Activated effector memory CD4-positive, alpha-beta T cell treated with Interleukin-2 at 50 U/mL for 16 hours (primary cell): Measurements from ENCODE around the gene BDH1.
"Not testable (repeated sequence)": the region's sequence is repeated elsewhere in the genome, so short reads cannot be mapped to it uniquely, and the experiment has no call there.

Source experiments
- DNase-seq: peaks from one replicate; pipeline ENCODE4 v3.0.0-alpha.2; 2020

BDH1 gene, protein sequence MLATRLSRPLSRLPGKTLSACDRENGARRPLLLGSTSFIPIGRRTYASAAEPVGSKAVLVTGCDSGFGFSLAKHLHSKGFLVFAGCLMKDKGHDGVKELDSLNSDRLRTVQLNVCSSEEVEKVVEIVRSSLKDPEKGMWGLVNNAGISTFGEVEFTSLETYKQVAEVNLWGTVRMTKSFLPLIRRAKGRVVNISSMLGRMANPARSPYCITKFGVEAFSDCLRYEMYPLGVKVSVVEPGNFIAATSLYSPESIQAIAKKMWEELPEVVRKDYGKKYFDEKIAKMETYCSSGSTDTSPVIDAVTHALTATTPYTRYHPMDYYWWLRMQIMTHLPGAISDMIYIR

DNA sequence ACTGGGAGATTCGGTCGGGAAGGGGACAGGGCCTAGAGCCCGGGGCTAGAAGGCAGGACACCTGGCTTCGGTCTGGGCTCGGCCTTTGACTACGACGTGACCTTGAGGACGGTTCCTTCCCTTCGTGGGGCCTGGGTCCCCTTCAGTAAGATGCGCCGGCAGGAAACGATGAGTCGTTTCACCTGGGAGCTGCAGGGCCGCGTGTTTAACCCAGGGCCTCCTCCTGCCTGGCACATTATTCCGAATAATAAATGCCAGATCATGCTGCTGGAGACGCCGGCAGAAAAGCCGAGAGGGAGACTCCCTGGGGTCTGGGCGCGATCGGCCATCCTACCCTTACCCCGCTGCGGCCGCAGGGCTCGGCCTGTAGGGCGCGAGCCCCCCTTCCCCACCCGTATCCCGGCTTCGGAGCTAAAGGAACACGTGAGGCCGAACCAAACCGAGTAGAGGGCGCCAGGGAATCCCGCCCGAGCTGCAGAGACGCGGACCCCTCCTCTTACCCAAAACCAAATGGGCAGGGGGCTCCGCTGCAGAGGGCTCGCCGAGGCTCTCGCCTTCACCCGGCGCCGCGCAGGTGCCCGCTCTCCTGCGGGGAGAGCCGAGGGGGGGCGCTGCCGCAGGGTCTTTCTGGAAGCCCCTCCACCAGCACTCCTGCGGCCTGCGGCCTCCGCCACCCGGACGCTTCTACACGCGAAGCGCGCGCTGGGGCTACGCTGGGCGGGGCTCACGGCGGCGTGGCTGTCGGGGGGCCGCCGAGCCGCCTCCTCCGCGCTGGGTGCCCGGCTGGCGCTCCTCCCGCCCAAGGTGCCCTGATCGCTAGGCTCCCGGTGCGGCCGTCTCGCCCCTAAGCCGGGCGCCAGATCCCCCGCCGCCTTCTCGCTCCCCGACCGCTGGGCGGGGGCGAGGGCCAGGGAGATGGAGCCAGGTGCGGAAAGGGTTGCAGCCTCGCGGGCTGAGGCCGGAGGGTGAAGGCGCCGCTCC is at the start of gene BDH1:
BDH1 (minus strand) TSS at position 688 of the 981 bp plus-strand sequence. CDS start 9,525 bp downstream, outside the sequence.
- peak; percentile 52 for DNase-seq

DNA sequence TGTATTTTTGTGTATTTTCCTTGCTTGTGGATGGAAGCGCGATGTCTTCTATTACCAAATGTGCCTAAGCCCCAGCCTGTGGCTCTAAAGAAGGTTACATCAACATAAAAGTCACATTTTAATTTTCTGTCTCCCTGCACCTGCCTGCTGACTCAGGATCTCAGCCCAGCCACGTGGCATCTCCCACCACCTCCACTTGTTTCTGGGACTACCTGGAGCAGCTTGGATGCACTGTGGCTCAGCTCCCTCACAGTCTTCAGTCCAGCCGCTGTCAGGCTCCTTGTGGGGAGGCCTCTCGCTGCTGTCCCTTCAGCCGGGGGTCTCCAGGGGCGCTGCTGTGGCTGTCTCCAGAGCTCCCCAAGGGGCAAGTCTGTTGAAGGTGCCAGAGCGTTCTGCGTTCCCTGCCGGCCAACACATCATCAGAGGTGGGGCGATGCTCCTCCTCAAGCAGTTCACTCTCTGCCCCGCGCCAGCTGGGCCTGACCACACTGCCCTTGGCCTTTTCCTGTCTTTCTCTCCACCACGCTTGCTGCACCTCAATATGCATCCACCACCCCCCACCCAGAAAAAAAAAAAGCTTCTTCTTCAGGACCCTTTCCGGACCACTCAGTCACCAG is 47.7 kb upstream of the BDH1 start:
- DNase-seq: no peak

DNA sequence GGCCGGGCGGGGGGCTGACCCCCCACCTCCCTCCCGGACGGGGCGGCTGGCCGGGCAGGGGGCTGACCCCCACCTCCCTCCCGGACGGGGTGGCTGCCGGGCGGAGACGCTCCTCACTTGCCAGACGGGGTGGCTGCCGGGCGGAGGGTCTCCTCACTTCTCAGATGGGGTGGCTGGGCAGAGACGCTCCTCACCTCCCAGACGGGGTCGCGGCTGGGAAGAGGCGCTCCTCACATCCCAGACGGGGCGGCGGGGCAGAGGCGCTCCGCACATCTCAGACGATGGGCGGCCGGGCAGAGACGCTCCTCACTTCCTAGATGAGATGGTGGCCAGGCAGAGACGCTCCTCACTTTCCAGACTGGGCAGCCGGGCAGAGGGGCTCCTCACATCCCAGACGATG is 46.6 kb upstream of the BDH1 start:
- DNase-seq: not testable (repeated sequence)

DNA sequence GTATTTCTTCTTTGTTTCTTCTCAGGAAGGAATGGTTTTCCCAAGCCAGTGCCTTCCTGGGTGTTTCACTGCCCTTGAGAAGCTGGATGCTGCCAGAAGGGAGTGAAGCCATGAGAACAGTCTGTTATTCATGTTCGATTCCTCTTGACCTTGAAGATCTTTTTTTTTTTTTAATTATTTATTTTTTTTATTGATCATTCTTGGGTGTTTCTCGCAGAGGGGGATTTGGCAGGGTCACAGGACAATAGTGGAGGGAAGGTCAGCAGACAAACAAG is 45.7 kb upstream of the BDH1 start:
- DNase-seq: not testable (repeated sequence)

DNA sequence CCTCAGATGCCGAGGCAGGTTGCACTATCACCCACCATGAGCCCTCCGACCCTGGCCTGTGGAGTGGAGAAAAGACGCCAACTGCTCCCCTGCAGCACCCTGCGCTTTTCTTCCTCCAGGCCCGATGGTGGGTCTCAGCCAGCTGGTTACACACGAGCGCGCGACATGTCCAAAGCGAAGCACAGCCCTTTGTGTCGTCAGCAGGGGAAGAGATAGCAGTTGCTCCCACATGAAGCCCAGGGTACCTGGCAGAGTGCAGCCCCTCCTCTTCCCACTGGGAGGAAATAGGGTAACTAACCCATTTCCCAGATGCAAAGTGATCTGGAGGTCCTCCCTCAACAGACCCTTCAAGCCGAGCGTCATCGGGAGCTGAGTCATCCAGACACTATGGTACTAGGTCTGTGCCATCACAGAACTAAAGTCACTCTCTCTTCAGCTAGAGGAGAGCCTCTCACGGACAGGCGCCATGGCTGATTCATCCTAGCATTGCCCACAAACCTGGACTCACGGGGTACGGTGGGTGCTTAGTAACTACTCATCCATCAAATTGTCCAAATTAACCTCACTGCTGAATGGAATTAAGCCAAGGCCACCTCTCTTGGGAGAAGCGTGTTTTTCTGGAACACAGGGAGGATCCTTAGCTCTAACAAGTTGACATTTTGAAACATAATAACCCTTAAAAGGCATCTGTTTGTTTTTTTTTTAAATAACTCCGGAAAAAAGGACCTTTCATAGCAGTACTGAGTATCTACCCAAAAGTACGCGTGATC is 45.2 kb upstream of the BDH1 start:
- no peak for DNase-seq

DNA sequence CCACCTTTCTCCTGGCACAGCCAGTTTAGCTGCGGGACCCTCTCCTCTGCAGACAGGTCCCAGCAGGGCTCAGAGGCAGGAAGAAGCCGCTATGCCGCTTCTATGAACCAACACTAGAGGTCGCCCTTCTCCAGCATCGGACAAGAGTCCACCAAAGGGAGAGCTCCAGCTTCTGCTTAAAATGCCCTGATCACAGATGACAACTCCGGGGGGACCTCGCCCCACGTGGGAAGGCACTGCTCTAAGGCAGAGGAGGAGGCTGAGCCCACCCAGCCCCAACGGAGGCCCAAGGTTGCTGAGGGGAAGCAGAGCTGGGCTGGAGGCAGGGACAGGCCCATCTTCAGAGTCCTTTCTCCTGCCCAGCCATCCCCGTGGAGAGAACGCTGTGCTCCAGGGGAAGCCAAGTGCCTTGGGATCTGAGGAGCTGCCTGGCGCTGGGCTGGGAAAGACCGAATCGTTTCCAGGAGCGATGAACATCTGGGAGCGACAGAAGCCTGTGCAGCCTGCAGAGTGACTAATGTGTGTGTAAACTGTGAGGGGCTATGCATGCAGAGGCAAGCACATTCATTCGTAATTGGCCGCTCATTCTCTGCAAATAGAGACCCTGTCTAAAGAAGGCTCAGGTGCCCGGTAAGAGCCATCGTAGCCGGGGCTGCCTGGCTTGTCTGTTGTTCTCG is 43.5 kb upstream of the BDH1 start:
- peak; percentile 65 for DNase-seq

DNA sequence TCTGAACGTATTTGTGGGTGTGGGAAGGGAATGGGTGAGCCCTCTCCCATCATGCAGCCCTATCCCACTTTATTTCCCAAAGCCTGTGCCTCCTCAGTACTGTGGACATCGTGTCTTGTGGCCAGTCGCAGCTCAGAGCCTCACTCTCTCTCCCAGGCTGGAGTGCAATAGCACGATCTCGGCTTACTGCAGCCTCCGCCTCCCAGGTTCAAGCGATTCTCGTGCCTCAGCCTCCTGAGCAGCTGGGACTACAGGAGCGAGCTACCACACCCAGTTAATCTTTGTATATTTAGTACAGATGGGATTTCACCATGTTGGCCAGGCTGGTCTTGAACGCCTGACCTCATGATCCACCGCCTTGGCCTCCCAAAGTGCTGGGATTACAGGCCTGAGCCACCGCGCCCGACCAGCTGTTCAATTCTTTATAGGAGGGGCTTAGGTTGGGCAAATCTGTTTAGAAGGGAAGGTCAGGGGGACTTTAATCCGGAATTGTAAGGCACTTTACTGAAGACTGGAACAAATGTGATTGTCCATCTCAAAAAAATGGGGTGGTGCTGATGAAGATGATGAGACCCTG is 42.7 kb upstream of the BDH1 start:
- DNase-seq: no peak

DNA sequence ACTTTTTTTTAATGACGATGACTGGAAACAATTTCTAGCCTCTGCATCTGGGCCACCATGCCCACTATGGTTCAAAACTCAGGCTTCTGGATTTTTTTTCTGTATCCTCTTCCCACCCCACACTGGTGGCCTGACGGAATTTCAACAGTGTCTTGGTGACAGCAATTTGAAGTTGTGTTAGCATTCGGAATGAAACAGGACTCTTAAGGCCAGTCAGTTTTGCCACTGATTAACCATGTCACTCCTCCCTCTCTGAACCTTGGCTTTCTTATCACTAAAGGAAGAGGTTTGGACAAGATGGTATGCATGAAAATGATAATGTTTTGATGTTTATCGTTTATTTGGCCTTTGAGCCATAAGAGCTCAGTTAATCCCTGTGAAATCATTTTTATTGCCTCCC is 41.6 kb upstream of the BDH1 start:
- DNase-seq: no peak

DNA sequence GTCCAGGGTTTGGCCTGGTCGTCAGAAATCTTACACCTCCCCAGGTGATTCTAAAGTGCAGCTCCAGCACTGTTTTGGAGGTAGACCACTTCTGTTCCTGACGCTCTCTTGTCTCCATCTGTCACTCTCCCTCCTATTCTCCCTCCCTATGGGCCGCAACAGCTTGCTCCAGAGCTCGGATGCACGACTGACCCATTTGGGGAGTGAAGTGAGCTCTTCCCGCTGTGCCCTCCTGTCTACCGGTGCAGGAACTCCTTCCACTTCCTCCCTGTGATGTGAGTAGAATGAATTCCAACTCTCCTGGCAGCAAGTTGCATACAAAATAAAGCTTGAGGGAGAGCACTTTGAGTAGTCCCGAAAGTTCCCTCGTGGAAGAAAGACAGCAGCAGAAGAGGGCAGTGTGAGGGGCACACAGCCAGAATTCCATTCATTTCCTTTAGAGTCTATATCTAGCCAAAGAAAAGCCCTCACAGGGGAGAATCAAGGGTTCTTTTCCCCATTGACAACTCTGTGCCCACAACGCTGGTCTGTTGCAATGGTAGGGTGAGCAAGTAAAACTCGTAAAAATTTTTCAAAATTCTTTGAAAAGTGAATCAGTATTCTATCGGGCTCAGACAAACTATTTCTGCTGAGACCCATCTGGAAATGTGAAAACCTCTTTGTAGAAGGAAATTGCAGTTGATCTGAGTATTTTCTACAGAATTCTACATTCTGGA is 39.9 kb upstream of the BDH1 start:
- DNase-seq: no peak

DNA sequence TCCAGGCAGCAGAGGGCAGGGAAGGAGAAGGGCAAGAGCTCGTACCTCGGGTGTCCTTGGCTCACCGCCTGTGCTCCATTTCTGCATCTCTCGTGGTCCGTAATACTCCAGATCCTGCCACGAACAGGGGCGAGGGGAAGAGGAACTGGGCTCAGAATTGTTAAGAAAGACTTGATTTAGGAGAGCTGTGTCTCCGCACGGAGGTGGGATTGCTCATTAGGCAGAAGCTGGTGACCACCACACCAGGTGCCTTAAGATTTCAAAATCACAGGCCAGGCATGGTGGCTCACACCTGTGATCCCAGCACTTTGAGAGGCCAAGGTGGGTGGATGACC is 37.2 kb upstream of the BDH1 start:
- no peak for DNase-seq

DNA sequence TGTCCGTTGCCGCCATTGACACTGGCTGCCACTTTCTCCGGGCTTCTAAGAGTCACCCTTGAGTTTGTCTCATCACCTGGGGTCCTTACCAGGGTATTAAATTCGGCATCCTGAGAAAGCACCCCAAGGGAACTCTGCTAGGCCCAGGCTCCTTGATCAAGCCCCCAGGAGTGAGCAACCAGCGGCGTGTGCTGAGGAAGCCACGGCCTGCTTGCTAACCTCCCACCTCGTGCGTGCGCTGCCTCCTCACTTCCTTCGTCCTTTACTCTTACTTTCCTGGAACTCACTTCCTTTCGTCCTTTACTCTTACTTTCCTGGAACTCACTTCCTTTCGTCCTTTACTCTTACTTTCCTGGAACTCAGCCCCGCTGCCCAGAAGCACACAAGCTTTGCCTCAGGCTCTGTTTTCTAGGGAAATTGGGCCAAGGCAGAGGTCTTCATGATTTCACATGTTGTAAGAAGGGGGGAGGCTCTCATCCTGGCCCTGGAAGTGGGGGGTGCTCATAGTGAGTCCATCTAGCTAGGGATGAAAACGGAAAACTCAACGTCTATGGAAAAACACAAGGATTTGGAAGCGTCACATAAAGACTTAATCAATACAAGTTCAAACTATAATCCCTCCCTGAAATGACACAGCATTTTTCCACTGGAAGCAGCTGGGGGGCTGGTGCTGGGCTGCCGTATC is 36.7 kb upstream of the BDH1 start:
- peak; percentile 2 for DNase-seq

DNA sequence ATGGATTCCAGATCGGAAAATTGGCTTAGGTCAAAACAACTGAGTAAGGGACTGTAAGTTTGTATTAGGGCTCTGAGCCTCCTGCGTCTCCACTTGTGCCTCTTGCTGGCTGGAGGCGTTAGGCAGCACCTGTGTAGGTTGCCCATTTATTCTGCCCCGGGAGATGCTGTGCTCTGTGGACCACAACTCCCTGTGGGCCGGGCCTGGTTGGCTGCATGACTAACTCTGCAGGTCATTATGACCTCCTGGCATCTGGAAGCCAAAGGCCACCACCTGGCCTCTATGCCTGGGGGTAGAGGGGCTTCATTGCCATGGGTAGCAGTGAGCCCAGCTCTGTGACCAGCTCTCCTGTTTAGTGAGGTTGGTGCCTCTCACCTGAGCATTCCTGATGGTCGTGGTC is 36.0 kb upstream of the BDH1 start:
- no peak for DNase-seq

DNA sequence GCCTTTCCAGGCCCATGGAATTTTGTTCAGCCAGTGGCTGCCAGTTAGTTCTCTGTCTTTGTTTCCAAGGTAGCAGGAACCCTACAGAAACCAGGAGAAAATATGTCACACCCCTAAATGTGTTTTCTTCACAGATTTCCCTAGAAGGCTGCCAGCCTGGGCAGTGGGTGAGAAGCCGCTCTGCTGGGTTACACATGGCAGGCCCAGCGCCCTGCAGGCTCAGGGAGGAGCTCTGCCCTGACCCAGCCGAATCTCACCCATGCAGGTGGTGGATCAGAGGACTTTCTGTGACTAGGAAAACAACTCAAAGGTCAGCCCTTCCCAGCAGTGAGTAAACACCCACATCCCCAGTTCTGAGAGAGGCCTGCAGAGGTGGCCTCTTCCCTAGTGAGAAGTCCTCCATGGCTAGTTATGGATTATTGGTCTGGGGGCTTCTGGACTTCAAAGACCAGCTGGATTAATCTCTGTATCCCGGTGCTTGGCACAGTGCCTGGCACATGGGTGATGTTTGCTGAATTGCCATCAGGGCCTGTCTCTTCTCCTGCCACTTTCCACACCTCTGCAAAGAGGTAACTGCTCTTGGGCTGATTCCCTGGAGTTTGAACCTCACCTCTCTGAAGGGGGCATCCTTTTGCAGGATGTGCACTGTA is 34.7 kb upstream of the BDH1 start:
- no peak for DNase-seq

DNA sequence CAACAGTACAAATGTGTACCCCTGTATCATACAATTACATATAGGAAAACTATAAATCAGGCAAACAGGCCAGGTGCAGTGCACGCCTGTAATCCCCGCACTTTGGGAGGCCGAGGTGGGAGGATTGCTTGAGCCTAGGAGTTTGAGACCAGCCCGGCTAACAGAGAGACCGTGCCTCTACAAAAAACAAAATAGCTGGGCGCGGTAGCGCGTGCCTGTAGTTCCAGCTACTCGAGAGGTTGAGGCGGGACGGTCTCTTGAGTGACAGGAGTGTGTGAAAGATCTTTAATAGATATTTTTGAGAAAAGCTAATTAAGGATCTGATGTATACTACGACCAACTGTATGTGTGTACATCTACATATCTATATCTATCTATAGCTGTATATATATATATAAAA is 33.8 kb upstream of the BDH1 start:
- no peak for DNase-seq

DNA sequence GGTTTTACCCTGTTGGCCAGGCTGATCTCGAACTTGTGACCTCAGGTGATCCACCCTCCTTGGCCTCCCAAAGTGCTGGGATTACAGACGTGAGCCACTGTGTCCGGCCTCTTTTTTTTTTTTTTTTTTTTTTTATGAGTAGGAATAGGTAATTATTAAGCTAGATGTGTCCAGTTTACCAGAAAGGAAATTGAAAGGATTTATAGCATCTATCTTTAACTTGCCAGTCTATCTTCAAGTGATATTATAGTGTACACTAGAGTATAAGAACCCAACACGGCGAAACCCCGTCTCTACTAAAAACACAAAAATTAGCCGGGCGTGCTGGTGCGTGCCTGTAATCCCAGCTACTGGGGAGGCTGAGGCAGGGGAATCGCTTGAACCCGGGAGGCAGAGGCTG is 31.0 kb upstream of the BDH1 start:
- not testable (repeated sequence) for DNase-seq

DNA sequence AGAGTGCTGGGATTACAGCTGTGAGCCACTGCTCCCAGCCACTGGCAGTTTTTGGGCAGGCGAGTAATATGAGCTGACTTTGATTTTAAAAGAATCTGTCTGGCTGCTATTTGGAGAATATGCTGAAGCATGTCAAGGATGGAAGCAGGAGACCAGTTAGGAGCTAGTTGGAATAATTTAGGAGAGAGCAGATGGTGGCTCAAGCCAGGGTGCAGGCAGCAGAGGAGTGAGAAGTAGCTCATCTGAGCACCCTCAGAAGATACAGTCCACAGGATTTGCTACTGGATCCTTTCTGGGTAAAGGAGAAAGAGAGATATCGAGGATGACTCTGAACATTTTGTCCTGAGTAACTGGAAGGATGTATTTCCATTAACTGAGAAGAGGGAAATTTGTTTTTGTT is 30.4 kb upstream of the BDH1 start:
- DNase-seq: no peak

DNA sequence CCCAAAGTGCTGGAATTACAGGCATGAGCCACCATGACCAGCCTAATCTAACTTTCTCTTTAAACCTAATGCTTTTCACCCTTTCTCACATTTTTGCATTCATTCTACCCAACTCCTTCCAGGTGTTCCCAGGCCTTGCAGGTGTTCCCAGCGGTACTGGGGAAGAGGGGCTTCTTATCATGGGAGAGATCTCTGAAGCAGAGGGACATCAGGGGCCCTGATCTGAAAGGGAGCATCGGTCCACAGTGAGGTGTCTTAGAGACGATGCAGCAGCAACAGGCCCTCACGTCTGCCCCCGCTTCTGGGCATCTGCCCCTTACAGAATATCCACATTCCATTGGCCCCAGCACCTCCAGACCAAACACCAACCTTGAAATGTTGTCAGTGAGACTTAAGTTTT is 29.0 kb upstream of the BDH1 start:
- DNase-seq: no peak

DNA sequence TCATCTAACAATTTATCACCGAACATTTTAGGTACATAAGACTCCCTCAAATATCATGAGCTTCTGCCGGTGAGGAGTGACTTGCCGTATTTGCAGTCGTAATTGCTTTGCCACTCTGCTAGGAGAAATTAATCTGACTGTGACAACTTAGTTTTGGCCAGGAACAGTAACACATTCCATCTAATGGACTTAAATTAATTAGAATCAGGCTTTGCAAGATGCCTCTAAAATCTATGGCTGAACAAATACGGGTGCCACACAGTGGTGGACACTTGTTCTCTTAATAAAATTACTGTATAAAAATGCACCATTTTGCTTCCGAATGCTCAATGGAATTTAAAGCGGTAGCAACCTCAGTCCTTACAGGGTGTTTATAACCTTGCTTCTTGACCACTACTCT is 27.6 kb upstream of the BDH1 start:
- no peak for DNase-seq

DNA sequence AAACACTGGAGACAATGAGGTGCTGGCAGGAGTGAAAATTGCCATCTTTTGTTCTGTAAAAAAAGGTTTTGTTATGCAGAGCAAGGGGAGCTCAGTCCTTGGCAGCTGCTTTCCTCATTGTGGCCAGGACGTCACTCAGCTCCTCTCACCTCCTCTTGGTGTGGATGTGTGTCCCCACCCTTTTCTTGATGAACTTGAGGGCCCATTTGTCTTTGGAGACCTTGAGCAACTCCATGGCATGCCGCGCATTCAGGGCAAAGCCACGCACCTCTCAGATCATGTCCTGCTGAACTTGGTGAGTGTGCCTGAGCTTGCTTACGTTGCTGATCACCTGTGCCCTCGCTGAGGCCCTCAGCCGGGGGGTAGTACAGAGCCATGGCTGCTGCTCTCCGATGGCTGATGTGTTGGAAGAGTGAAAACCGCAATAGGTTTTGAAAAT is 24.5 kb upstream of the BDH1 start:
- no peak for DNase-seq

DNA sequence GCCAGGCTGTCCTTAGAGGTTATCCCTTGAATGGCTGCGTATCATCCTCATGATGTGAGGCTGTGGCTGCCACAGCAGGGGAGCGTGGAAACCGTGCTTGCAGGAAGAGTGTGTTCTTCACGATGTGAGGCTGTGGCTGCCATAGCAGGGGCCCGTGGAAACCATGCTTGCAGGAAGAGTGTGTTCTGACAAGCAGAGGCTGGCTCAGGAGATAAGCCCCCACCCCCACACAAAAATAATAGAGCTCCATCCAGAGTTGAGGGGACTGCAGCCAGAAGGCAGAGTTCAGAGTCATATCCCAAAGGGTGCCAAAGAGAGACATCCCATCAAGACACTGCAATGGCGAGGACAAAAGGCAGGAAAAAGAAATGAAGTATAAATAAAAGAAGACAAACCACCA is 22.6 kb upstream of the BDH1 start:
- DNase-seq: no peak
